ENCODE data around the gene CRYGC. TPM values are rescaled to one million over a fixed set of nuclear protein-coding genes. Genes with fewer than 3 reads are reported as not detected.

The CRYGC gene
- total RNA-seq, 4 donors from 2014 or later: not detected

DNA sequence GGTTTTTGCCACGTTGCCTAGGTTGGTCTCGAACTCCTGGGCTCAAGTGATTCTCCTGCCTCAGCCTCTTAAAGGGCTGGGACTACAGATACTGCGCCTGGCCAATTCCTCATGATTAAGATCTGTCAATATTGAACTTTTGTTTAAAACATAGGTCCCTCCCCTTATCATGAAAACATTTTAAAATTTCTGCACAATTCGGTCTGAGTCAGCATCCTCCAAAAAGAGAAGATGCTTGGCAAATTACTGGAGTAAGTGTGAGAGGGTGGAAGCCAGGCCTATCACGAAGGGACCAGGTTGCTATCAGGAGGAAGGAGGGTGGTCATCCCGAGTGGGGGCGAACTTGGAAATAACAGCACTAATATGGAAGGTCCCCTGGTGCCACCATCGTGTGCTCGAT is 44.5 kb upstream of the CRYGC start:
- Histone ChIP-seq H3K27ac (no peak overlapping the region), H3K4me3 (no peak overlapping the region), H3K9me3 (no peaks in the 10 kb centered on the region), H3K4me1 (no peaks in the 10 kb centered on the region), H3K36me3 (no peaks in the 10 kb centered on the region), H3K27me3 (no peaks in the 10 kb centered on the region)
- WGBS, 2 donors: 78 to 84% methylated on average over 9 of the region's 9 CpGs
- TF ChIP-seq, protein P1, sequence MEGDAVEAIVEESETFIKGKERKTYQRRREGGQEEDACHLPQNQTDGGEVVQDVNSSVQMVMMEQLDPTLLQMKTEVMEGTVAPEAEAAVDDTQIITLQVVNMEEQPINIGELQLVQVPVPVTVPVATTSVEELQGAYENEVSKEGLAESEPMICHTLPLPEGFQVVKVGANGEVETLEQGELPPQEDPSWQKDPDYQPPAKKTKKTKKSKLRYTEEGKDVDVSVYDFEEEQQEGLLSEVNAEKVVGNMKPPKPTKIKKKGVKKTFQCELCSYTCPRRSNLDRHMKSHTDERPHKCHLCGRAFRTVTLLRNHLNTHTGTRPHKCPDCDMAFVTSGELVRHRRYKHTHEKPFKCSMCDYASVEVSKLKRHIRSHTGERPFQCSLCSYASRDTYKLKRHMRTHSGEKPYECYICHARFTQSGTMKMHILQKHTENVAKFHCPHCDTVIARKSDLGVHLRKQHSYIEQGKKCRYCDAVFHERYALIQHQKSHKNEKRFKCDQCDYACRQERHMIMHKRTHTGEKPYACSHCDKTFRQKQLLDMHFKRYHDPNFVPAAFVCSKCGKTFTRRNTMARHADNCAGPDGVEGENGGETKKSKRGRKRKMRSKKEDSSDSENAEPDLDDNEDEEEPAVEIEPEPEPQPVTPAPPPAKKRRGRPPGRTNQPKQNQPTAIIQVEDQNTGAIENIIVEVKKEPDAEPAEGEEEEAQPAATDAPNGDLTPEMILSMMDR (IDR thresholded peaks at IDR 0.05): no peak
- no peak for TF ChIP-seq POLR2A (IDR thresholded peaks at IDR 0.05)
- no peak for DNase-seq
- intact Hi-C loops (cut with DNase I): no loop called here

DNA sequence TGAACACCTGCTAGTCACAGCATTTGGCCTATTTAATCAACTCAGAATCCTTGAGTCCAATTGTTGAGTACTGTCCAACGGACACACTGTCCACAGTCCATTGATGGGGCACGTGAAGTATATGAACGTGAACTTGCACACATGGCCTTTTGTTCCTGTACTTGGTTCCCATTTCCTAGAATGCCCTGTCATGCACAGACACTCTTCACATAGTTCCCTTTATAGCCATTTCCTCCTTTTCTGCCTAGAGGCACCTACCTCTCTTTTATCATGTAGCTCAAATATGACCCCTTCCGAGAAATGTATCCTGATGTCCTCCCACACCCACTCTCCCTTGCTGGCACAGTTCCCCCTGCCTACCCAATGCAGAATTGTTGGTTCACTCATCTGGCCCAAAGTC is 42.5 kb upstream of the CRYGC start:
- intact Hi-C loops (cut with DNase I): no loop called here
- Histone ChIP-seq H3K27me3 (peaks cover 0 to 5% (median 0%) of the 10 kb centered on the region in 4 donors), H3K27ac (no peak overlapping the region), H3K4me3 (no peak overlapping the region), H3K4me1 (no peaks in the 10 kb centered on the region), H3K9me3 (no peaks in the 10 kb centered on the region), H3K36me3 (no peaks in the 10 kb centered on the region)
- TF ChIP-seq, protein P1 (IDR thresholded peaks at IDR 0.05): no peak
- no peak for TF ChIP-seq POLR2A (IDR thresholded peaks at IDR 0.05)
- 56 to 58% methylated on average over 4 of the region's 4 CpGs for WGBS, 2 donors
- DNase-seq: no peak

DNA sequence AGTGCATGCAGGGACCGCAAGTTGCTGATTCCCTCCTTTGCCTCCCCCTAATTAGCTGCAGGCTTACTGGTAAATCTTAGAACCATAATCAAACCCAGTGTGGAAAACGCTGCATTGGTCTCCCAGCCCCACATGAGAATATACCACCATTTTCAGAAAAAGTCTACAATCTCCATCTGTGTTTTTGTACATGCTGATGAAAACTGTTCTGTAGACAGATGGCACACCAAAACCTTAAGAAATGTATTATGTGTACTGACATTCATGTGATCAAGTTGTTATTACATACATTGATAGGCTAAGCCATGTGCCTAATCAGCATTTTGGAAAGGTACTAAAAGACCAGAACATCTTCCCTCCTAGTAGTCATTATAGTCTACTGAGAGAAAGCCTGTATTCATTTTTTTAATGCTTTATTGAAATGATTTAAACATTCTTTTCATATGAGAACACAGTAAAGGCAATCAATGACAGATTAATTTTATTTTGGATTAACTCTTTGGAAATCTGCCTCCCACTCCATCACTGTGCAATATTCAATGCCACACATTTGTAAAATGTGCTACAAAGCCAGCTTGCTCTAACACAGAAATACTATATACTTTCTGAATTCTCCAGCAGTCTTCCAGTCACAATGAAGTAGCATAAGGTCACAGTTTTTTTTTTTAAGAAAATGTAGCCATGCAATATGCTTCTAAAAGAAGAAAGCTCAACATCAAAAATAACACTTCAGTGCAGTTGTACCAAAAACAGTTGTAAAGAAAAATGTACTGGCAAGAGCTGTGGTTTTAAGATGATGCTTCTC is 35.5 kb upstream of the CRYGC start:
- Histone ChIP-seq H3K36me3 (no peaks in the 10 kb centered on the region), H3K4me1 (no peaks in the 10 kb centered on the region), H3K9me3 (no peaks in the 10 kb centered on the region), H3K4me3 (no peak overlapping the region), H3K27me3 (peaks cover 0 to 28% (median 0%) of the 10 kb centered on the region in 4 donors), H3K27ac (no peak overlapping the region)
- TF ChIP-seq POLR2A (IDR thresholded peaks at IDR 0.05): no peak
- TF ChIP-seq, protein P1 (IDR thresholded peaks at IDR 0.05): no peak
- intact Hi-C loops (cut with DNase I): no loop called here
- DNase-seq: no peak
- WGBS, 2 donors: 82% methylated on average over 2 of the region's 2 CpGs

DNA sequence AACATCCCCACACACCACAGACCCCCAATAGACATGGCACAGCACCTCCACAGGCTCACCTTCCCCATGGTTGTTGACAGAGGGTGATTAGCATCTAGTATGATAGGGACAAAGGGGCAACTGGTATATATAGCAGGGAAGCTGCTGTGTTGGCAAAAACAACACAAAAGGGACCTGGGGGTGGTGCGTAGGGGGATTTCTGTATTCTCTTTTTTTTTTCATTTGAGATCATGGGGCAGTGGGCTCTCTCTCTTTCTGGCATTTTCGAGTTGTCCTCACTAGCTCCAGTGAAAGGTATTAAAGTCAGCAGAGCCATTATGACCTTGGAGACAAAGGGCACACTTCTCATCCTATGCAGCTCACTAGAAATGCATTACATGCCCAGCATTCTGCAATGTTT is 33.9 kb upstream of the CRYGC start, which contains the start of gene CRYGA:
Gene CRYGA, minus strand, starts transcription at position 101 of the 400 bp plus-strand sequence. Its CDS starts 33 bp downstream, at position 68.
- intact Hi-C loops (cut with DNase I): no loop called here
- H3K27me3 ChIP-seq: peaks cover 0 to 28% (median 0%) of the 10 kb centered on the region in 4 donors

DNA sequence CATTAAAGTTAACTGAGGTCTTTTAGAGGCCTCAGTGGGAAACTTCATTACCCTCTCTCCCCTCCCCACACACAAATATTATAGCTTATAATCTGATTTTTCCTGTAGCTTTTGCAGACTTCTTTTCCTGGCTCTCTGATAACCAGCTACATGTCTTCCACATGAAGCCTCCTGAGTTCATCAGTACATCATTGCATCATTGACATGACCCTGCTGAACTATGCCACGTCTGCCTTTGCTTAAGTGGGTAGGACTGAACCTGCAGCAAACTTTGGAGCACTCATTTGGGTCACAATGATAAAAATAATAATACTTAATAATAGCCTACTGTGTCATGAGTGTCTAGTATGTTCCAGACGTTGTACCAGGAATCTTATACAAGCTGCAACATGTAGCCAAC is 26.8 kb upstream of the CRYGC start:
- intact Hi-C loops (cut with DNase I): no loop called here
- no peaks in the 10 kb centered on the region for H3K27me3 ChIP-seq
- H3K4me1 ChIP-seq: no peaks in the 10 kb centered on the region
- no peak overlapping the region for H3K27ac ChIP-seq
- H3K36me3 ChIP-seq: no peaks in the 10 kb centered on the region
- WGBS, 2 donors: 50 to 87% methylated on average over 2 of the region's 2 CpGs
- peaks cover 0 to 6% (median 0%) of the 10 kb centered on the region in 3 donors for H3K9me3 ChIP-seq
- H3K4me3 ChIP-seq: no peak overlapping the region
- TF ChIP-seq POLR2A (IDR thresholded peaks at IDR 0.05): no peak
- TF ChIP-seq, protein P1 (IDR thresholded peaks at IDR 0.05): no peak
- no peak for DNase-seq

More for the DNA sequence above, 33.9 kb upstream of the CRYGC start, which contains the start of gene CRYGA:
- no peak for DNase-seq
- H3K36me3 ChIP-seq: no peaks in the 10 kb centered on the region
- TF ChIP-seq, protein P1 (IDR thresholded peaks at IDR 0.05): no peak
- TF ChIP-seq POLR2A (IDR thresholded peaks at IDR 0.05): no peak
- H3K4me1 ChIP-seq: no peaks in the 10 kb centered on the region
- 70 to 79% methylated on average over 2 of the region's 2 CpGs for WGBS, 2 donors
- no peak within 1 kb of the TSS for H3K27ac ChIP-seq
- H3K4me3 ChIP-seq: no peak within 1 kb of the TSS
- no peaks in the 10 kb centered on the region for H3K9me3 ChIP-seq

Measured in esophagus squamous epithelium (tissue), 5 donors.